GDM1 (cell line): ENCODE results near the gene SLC66A3.

ENCODE experiments used
- DNase-seq: peaks from one replicate; lab custom pipeline; 2025; lab: John Stamatoyannopoulos, UW

Gene SLC66A3

GRCh38 chr2:11214770-11215169 lies 59.5 kb downstream of the SLC66A3 start:
- DNase-seq, result no peak

GRCh38 chr2:11215407-11215806 lies 60.1 kb downstream of the SLC66A3 start:
- DNase-seq, result no peak

GRCh38 chr2:11220445-11220844 lies 65.2 kb downstream of the SLC66A3 start:
- no peak for DNase-seq

- no peak for DNase-seq
These were observed 67.6 kb downstream of the SLC66A3 start for GRCh38 chr2:11222845-11223244.

- no peak for DNase-seq
These were observed 69.6 kb downstream of the SLC66A3 start for GRCh38 chr2:11224887-11225286.

GRCh38 chr2:11227595-11227994 lies 72.3 kb downstream of the SLC66A3 start:
- DNase-seq, result no peak
